ENCODE measurements around the gene MED31.
"Not testable (repeated sequence)": the region's sequence is repeated elsewhere in the genome, so short reads cannot be mapped to it uniquely, and the experiment has no call there.

MED31 gene

DNA sequence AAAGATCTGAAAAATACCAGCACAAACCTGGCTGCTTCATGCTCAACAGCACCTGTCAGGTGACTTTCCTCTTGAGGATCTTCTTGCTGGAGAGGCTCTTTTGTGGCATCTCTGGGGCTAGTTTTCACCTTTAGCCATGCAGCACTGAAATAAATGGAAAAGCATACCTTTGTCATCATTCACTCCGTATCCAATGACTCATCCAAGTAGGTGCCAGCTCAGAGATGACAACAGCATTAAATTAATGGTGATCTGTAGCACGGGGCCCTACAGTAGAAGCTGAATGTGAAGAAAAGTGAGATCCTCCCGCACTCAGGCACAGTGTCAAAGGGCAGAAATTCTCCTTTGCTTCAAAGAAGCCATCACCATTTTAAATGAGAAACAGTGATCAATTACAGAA lies 43.1 kb downstream of the MED31 start:
- no peak for DNase-seq

DNA sequence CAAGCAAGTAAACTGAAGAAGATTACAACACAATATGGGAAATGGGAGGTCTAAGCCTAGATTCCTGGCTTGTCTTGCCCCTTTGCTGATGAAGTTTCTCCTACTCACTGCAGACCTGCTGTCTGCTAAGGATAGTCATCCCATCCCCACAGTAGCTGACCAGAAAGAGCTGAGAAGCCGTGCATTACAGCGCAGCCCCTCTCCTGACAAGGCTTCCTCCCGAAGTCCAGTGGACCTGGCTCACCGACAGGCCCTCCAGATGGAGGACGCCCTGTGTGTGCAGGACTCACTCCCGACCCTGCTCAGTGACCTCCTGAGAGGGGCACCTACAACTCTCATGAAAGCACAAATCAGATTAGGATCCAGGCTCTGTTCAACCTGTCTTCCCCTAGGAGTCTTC lies 46.3 kb downstream of the MED31 start:
- DNase-seq, result no peak

DNA sequence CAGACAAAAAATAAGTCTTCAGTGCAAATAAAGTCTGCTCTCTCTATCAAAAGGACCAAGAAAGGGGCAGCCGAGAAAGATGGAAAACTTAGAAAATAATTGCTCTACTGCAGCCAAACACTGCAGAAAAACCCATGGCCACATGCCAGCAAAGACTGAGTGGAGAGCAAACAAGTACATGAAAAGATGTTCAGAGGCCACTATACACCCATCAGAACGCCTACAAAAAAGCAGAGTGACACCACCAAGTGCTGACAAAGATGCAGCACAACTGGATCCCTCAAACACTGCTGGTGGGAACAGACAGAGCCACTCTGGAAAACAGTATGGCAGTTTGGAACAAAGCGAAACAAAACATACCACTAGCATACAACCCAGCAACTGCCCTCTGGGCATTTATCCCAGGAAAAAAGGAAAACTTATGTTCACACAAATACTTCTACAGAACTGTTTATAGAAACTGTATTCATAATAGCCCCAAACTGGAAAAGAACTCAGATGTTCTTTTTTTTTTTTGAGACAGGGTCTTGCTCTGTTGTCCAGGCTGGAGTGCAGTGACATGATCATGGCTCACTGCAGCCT lies 47.6 kb downstream of the MED31 start:
- DNase-seq, result no peak

DNA sequence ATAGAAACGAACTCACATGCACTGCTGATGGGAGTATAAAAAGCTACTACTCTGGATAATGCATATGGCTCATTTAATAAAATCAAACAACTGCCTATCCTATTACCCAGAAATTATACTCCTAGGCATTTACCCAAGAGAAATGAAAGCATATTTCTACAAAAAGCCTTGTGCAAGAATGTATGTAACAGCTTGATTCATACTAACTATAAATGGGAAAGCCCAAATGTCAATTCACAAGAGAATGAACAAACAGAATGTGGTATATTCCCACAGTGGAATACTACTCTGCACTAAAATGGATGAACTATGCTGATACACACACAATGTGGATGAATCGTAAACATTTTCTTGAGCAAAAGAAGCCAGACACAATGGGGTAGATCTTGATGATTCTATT lies 49.3 kb downstream of the MED31 start:
- DNase-seq, result no peak

DNA sequence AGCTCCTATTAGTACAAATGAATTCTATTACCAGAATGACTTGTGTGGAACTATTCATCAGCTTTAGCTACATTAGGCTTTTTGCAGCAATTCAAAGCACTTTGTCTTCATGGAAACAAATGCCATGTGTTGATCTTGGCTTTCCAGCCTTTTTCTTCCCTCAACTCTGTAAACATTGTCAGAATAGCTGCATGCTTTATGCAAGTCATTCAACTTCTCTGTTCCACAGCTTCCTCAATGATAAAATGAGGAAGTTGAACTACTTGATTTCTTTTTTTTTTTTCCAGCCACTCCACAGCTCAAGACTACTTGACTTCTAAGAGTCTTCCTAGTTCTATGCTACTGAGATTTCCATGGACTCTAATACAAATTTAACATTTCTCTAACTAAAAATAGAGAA lies 52.0 kb downstream of the MED31 start:
- no peak for DNase-seq

DNA sequence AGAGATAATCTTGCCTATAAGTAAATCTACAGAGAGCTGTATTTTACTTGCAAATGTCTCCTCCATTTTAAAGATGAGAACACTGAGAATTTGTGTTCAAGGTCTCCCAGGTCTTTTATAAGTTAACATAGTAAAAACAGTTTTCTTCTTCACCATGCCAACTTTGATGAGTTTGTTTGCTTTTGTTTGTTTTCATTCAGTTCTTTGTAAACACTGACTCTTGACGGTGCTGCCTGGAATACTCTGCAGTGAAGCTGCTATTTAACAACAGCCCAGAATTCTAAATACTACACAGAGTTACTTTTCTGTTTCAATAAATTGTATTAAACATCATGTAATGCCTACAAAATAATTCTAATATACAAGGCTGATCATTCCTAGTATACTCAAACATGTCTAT lies 53.7 kb downstream of the MED31 start:
- DNase-seq, result no peak

DNA sequence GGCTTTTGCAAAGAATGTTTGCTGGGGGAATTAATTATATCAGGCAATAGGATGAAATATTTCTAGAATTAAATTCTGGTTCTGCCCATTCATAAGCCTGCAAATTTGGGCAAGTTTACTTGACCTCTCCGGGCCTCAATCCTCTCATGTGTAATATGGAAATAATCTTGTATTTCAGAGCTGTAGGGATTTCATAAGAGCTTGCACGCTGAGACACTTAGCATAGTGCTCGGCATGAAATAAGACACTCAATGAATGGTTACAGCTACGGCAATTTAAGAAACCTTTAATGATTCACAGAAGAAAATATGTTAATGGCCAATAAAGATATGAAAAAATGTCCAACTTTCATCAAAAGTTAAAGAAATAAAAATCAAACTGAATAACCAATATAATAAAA lies 54.5 kb downstream of the MED31 start:
- DNase-seq, result no peak

DNA sequence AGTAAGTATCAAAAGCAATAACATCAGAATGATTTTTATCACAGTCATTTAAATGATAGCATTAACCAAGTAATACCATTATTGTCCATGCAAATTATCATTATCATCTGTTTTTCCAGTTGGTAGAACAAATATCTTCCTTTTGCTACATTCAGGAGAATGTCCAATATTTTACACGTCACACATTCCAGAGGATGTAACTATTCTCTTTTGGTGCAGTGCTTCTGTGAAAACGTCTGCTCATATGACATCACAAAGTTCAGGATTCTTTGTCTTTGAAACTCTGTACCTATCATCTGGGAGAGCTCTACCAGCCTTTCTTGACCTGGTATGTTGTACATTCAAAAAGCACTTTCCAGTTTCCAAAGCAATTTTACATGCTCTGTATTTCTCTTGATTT lies 54.9 kb downstream of the MED31 start:
- DNase-seq, result no peak

DNA sequence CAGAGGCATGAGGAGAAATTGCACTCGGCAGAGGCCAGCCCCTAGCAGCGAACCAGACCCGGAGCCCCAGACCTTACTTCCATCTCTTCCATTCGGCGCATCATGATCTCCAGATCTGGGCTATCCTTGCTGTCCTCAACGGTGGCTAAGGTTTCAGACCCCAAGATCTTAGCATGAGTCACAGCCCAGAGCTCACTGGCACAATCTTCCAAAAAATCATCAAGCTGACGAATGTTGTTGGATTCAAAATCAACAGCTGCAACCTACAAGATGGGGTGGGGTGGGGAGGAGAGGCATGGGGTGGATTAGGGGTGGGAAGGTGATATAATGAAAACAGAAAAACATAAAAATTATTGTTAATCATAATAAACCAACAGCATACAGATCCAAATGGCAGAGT lies 55.3 kb downstream of the MED31 start:
- DNase-seq, result no peak

DNA sequence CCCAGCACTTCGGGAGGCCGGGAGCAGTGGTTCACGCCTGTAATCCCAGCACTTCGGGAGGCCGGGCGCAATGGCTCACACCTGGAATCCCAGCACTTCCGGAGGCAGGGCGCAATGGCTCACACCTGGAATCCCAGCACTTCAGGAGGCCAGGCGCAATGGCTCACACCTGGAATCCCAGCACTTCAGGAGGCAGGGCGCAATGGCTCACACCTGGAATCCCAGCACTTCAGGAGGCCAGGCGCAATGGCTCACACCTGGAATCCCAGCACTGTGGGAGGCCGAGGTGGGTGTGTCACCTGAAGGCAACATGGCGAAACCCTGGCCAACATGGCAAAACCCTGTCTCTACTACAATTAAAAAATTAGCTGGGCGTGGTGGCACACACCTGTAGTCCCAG lies 58.0 kb downstream of the MED31 start:
- DNase-seq, result not testable (repeated sequence)

Data from 8988T (cell line).